HG03045 (cell line): ENCODE results near the gene HOXA5.

Experiments
- ATAC-seq: cut with Tn5 transposase; IDR thresholded peaks from one replicate; pipeline ENCODE4 v1.9.1; 2021; ENCODE audit warnings: mild to moderate bottlenecking, moderate library complexity; ENCODE audit not compliant: unreplicated experiment

HOXA5 gene

GRCh38 chr7:27160546-27161213, 17.2 kb upstream of the HOXA5 start:
- peak; percentile 61 for ATAC-seq

DNA sequence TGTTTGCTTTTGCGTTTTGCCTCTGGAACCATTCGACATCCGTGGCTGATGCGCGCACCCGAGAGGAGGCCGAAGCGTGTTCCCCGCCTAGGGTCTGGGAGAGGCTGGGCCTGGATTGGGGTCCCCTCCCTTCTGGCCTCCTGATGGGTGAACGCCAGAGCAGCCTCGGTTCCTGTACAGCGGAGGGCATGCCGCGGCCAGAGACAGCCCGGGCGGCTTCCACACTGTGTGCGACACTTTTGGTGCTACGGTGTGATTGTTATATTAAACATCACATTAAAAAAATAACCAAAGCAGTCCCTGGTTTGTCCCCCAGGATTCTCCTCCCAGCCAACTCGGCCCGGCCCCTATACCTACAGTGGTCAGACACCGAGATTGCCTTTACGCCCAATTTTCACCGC, 16.7 kb upstream of the HOXA5 start:
- ATAC-seq: no peak

DNA sequence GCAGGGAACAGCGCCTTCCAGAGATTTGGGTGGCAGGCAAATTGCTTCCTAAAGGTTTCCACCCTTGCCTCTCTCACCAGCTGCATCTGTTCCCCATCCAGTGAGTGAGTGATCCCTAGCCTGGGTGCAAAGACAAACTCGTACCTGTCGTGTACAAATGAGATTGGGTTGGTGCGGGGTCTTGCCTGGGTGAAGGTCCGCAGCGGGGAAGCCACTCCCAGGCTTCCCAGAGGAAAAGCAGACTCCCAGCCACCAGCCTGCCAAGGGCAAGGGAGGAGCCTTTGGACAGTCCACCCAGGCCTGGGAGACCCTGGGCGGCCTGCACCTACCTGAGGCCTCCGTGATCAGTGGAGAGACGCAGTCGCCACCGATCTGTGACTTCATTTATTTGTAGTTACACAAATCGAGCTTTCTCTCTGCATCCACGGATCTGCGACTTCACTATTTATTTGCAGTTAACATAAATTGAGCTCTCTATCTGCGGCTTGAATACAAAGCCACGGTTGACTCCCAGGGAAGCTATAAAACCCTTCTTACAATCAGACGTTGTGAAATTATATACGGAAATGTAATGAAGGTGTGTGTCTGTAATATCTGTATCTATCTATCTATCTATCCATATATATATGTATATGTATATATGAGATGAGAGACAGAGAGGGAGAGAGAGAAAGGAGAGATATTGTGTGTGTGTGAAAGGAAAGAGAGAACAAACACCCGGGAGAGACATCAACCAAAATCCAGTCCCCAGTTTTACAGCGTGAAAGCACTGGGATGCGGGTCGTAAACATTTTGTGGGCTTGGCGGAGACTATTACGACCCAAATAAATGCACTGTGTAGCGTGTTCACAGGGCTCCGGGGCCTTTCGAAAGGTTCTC, 16.0 kb upstream of the HOXA5 start:
- ATAC-seq: no peak

DNA sequence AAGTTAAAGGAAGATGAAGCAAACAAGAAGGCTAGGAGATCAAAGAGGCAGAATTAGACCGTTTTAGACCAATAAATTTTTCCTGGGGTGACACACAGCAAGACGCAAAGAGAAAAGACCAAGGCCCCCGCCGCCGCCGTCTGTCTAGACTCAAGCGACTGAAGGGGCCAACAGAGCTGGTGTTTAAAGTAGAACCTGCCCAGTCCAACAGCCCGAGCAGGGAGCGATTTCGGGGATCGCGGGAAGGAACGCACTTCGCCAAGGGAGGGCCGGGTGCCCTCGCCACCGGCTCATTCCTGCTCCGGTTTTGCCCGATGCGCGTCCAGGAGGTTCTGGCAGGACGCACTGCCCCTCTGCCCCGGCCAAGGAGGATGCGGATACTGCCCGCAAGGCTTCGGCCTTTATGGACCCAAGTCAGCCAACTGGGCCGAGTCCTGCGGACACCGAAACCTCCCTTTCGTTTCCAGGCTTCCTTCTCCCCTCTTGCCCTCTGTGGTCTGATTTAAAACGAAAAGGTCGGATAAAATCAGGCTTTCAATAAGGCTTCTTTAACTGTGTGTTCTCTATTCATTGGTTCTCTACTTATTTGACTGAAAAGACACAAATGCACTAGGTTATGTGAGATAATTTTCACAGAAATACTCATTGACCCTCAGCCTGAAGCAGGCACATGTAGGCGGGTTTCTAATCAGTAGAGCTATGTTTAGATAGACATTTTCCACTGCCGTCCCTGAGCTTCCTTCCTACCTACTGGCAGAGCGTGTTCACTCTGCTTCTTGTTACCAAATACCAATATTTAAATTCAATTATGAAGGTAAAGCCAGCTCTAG, 15.2 kb upstream of the HOXA5 start:
- no peak for ATAC-seq

- ATAC-seq: no peak
Measured at GRCh38 chr7:27157702-27158431, 14.4 kb upstream of the HOXA5 start.

- ATAC-seq: no peak
Measured at GRCh38 chr7:27156916-27157701, 13.6 kb upstream of the HOXA5 start.

GRCh38 chr7:27156508-27156898, 13.0 kb upstream of the HOXA5 start, which contains the start of gene HOXA7:
Gene HOXA7, minus strand, starts transcription at chr7:27156675. Its CDS starts 130 bp downstream, at chr7:27156545.
- no peak for ATAC-seq

DNA sequence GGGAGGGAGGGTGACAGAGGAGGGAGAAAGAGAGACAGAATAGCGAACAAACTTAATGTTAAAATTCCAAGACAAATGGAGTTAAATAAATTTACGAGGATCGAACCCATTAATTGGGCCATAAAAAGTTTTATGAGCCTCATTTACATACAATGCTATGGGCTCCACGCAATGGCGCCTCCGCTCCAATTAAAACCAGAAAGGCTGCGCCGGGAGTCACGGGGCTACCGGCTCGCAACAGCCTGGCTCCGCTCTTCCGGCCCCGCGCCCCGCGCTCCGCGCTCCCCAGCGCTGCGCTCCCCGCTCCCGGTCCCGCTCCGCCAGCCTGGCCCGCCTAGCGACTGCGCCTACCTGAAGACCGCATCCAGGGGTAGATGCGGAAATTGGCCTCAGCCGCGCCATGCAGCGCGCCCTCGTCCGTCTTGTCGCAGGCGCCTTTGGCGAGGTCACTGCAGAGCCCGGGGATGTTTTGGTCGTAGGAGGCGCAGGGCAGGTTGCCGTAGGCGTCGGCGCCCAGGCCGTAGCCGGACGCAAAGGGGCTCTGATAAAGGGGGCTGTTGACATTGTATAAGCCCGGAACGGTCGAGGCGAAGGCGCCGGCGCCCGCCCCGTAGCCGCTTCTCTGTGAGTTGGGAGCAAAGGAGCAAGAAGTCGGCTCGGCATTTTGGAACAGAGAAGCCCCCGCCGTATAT, 12.5 kb upstream of the HOXA5 start:
- no peak for ATAC-seq

DNA sequence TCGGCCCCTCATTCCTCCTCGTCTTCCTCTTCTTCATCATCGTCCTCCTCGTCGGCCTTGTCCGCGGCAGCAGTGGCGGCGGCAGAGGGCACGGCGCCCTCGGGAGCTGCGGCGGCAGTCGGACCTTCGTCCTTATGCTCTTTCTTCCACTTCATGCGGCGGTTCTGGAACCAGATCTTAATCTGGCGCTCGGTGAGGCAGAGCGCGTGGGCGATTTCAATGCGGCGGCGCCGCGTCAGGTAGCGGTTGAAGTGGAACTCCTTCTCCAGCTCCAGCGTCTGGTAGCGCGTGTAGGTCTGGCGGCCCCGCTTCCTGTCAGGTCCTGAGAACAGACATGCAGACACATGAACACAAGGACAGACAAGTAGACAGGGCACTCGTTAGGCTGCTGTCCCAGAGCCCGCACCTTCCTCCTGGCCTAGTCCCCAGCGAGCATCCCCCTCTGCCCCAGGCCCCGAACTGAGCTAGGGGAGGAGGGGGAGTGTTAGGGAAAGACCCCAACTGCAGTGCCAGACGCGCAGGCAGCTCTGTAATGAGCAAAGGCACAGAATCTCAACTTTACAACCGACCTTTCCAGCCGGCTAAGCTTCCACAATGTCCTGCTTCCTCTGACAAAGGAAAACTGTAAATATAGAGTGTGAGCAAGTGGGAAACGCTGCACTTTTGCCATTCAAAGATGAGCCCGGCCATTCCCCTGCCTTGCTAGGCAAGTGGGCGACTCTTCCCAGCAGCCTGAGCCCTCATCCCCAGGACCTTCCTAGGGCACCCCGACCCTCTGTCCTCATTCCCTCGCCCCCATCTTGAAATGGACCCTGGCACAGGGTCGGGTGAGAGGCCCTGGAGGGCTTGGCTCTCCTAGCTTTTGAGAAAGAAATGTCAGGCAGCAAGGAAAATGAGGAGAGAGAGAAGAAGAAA, 11.7 kb upstream of the HOXA5 start:
- no peak for ATAC-seq

- ATAC-seq: no peak
Measured at GRCh38 chr7:27154369-27154768, 10.9 kb upstream of the HOXA5 start.

- ATAC-seq: no peak
Measured at GRCh38 chr7:27153526-27153925, 10.0 kb upstream of the HOXA5 start.

- ATAC-seq: no peak
Measured at GRCh38 chr7:27152816-27153442, 9.4 kb upstream of the HOXA5 start.

GRCh38 chr7:27151931-27152815, 8.7 kb upstream of the HOXA5 start, which contains the start of gene HOXA3:
Gene HOXA3, minus strand, starts transcription at chr7:27152583. Its CDS starts 41,943 bp downstream, at chr7:27110640.
- no peak for ATAC-seq

GRCh38 chr7:27151341-27151930, 8.0 kb upstream of the HOXA5 start:
- no peak for ATAC-seq

GRCh38 chr7:27150568-27151340, 7.3 kb upstream of the HOXA5 start:
- peak; percentile 83 for ATAC-seq
